Breast epithelium (tissue), 3 donors: ENCODE measurements around the gene DNTTIP2.

Experiments
- CTCF ChIP-seq, 3 donors: fragments of 450-650 bp; IDR thresholded peaks; one replicate each; pipeline ENCODE4 v1.5.1; 2016 to 2017; ENCODE audit warnings: antibody characterized with exemption in 3 of 3, mild to moderate bottlenecking in 3 of 3, moderate library complexity in 3 of 3
- POLR2A ChIP-seq: fragments of 450-650 bp; IDR thresholded peaks from one replicate; pipeline ENCODE4 v1.6.1; 2016; ENCODE audit warnings: antibody characterized with exemption, mild to moderate bottlenecking, moderate library complexity
- POLR2AphosphoS5 ChIP-seq, 3 donors: sonication (generic); formaldehyde crosslinking; IDR thresholded peaks; one replicate each; pipeline ENCODE4 v1.6.1; 2017; ENCODE audit warnings: antibody characterized with exemption in 3 of 3

GRCh38 chr1:93882269-93882668 lies 3.3 kb upstream of the DNTTIP2 start:
- TF ChIP-seq CTCF (IDR thresholded peaks at IDR 0.05): no peak
- TF ChIP-seq POLR2A: no peak
- no peak for TF ChIP-seq POLR2AphosphoS5 (IDR thresholded peaks at IDR 0.05)
